DND-41 (cell line): ENCODE data around the gene KIRREL2.
"Not testable (repeated sequence)": the region's sequence is repeated elsewhere in the genome, so short reads cannot be mapped to it uniquely, and the experiment has no call there.

Experiments
- ATAC-seq: fragments of 200-7000 bp; cut with Tn5 transposase; 3 replicates; pipeline ENCODE4 v1.9.1; 2021; ENCODE audit warnings: low read depth; ENCODE audit not compliant: insufficient read depth
- DNase-seq: peaks from one replicate; pipeline ENCODE4 v3.0.0-alpha.2; 2020
- H2AFZ ChIP-seq: 2 replicates; pipeline ENCODE4 v1.6.0; 2012; ENCODE audit warnings: low read depth, low read length
- H3K27ac ChIP-seq: 2 replicates; pipeline ENCODE4 v1.5.1; 2012; ENCODE audit warnings: low read length, inconsistent platforms
- H3K27me3 ChIP-seq: fragments of 200-600 bp; sonication (generic); 2 replicates; pipeline ENCODE4 v1.6.0; 2012; ENCODE audit warnings: low read length, mild to moderate bottlenecking, inconsistent platforms; ENCODE audit not compliant: insufficient read depth, poor library complexity
- H3K36me3 ChIP-seq: 2 replicates; pipeline ENCODE4 v1.5.1; 2012; ENCODE audit warnings: low read length, inconsistent platforms; ENCODE audit not compliant: insufficient read depth
- H3K4me1 ChIP-seq: 2 replicates; pipeline ENCODE4 v1.5.1; 2012; ENCODE audit warnings: mild to moderate bottlenecking, low read length; ENCODE audit not compliant: insufficient read depth
- H3K4me2 ChIP-seq: 2 replicates; pipeline ENCODE4 v1.6.0; 2012; ENCODE audit warnings: mild to moderate bottlenecking, moderate library complexity, low read length, inconsistent platforms; ENCODE audit not compliant: insufficient read depth
- H3K4me3 ChIP-seq, 2 experiments: fragments of 200-600 bp in 1 of 2; shearing (Covaris generic) in 1 of 2; 2 replicates each; pipeline ENCODE4 v1.5.1; 2012 to 2016; ENCODE audit warnings: inconsistent platforms in 2 of 2, low read length in 2 of 2, mild to moderate bottlenecking in 2 of 2, low read depth in 1 of 2, moderate library complexity in 1 of 2
- H3K79me2 ChIP-seq: 2 replicates; pipeline ENCODE4 v1.6.0; 2012; ENCODE audit warnings: low read length, inconsistent platforms; ENCODE audit not compliant: insufficient read depth
- H3K9ac ChIP-seq: 2 replicates; pipeline ENCODE4 v1.6.0; 2012; ENCODE audit warnings: low read depth, mild to moderate bottlenecking, inconsistent platforms, low read length, moderate library complexity
- H3K9me3 ChIP-seq: 2 replicates; pipeline ENCODE4 v1.5.1; 2012; ENCODE audit warnings: low read length, moderate library complexity, mild to moderate bottlenecking, inconsistent platforms; ENCODE audit not compliant: insufficient read depth, severe bottlenecking
- H4K20me1 ChIP-seq: 2 replicates; pipeline ENCODE4 v1.6.0; 2012; ENCODE audit warnings: low read length; ENCODE audit not compliant: insufficient read depth
- CTCF ChIP-seq: IDR thresholded peaks from 2 replicates; pipeline ENCODE4 v1.5.1; 2012; ENCODE audit warnings: borderline replicate concordance, low read length, moderate library complexity, mild to moderate bottlenecking; ENCODE audit not compliant: poor library complexity, severe bottlenecking; ENCODE audit errors: extremely low read depth
- EZH2 ChIP-seq: IDR thresholded peaks from 3 replicates; pipeline ENCODE4 v1.6.1; 2012; ENCODE audit warnings: borderline replicate concordance, low read depth, mild to moderate bottlenecking, moderate library complexity, low read length, inconsistent platforms; ENCODE audit not compliant: severe bottlenecking

KIRREL2 gene

DNA sequence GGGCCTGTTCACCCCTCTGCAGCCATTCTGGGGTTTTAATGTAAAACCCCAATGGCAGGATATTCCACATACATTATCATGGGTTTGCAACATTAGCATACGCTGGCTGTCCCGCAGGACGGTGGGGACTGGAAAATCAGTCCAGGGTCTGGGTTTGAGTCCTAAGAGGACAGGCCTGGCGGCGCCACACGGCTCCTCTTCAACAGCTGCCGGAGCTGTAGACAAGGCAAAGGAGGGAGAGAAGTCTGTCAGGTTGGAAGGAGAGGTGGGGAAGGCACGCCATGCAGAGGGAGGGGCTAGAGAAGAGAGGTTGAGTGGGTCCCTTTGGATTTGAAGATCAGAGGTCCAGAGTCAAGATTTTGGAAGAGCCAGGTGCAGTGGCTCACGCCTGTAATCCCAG is 31.7 kb downstream of the KIRREL2 start:
- H3K4me1 ChIP-seq, result no peaks in the 10 kb centered on the region
- H3K9me3 ChIP-seq, result no peaks in the 10 kb centered on the region
- TF ChIP-seq CTCF (no peak), EZH2 (no peak)
- H4K20me1 ChIP-seq, result 0 out of 2 replicates have a peak, but pooled peaks cover 4% of the 10 kb centered on the region
- no peaks in the 10 kb centered on the region for H3K79me2 ChIP-seq
- ATAC-seq (no peak), DNase-seq (no peak)
- no peaks in the 10 kb centered on the region for H3K27me3 ChIP-seq
- H3K9ac ChIP-seq, result no peak overlapping the region
- H3K4me2 ChIP-seq, result no peak overlapping the region
- peaks cover 30% of the 10 kb centered on the region for H3K36me3 ChIP-seq
- no peak overlapping the region for H3K27ac ChIP-seq
- H2AFZ ChIP-seq, result no peak overlapping the region
- no peak overlapping the region for H3K4me3 ChIP-seq

- Histone ChIP-seq H3K4me3 (no peak overlapping the region), H4K20me1 (0 out of 2 replicates have a peak, but pooled peaks cover 4% of the 10 kb centered on the region), H2AFZ (no peak overlapping the region), H3K79me2 (no peaks in the 10 kb centered on the region), H3K4me1 (no peaks in the 10 kb centered on the region), H3K9me3 (no peaks in the 10 kb centered on the region), H3K27ac (no peak overlapping the region), H3K9ac (no peak overlapping the region), H3K27me3 (no peaks in the 10 kb centered on the region), H3K36me3 (peaks cover 30% of the 10 kb centered on the region), H3K4me2 (no peak overlapping the region)
- TF ChIP-seq CTCF (no peak), EZH2 (no peak)
- no peak for DNase-seq
- ATAC-seq, result no peak
Observed at GRCh38 chr19:35889370-35890112, 32.8 kb downstream of the KIRREL2 start.

GRCh38 chr19:35890113-35890650 is 33.5 kb downstream of the KIRREL2 start:
- 0 out of 2 replicates have a peak, but pooled peaks cover 4% of the 10 kb centered on the region for H4K20me1 ChIP-seq
- H3K79me2 ChIP-seq, result no peaks in the 10 kb centered on the region
- H3K27ac ChIP-seq, result no peak overlapping the region
- no peaks in the 10 kb centered on the region for H3K27me3 ChIP-seq
- H3K4me2 ChIP-seq, result no peak overlapping the region
- peaks cover 33% of the 10 kb centered on the region for H3K36me3 ChIP-seq
- no peak overlapping the region for H2AFZ ChIP-seq
- TF ChIP-seq EZH2 (no peak), CTCF (no peak)
- no peak overlapping the region for H3K9ac ChIP-seq
- no peak overlapping the region for H3K4me3 ChIP-seq
- no peaks in the 10 kb centered on the region for H3K9me3 ChIP-seq
- ATAC-seq (no peak), DNase-seq (no peak)
- H3K4me1 ChIP-seq, result no peaks in the 10 kb centered on the region

DNA sequence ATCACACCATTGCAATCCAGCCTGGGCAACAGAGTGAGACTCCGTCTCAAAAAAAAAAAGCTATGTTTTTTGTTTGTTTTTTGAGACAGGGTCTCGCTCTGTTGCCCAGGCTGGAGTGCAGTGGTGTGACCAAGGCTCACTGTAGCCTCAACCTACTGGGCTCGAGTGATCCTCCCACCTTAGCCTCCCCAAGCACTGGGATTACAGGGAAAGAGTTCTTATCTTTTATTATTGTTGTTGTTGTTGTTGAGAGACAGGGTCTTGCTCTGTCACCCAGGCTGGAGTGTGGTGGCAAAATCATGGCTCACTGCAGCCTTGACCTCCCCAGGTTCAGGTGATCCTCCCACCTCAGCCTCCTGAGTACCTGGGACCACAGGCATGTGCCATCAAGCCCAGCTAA is 35.1 kb downstream of the KIRREL2 start:
- H3K4me2 ChIP-seq, H3K27ac ChIP-seq, H3K9me3 ChIP-seq, H3K4me1 ChIP-seq, H3K4me3 ChIP-seq, H3K9ac ChIP-seq, H3K27me3 ChIP-seq, DNase-seq, H4K20me1 ChIP-seq, H3K79me2 ChIP-seq, H2AFZ ChIP-seq, ATAC-seq: not testable (repeated sequence)
- H3K36me3 ChIP-seq, result peaks cover 46% of the 10 kb centered on the region
